Measurements from ENCODE around the gene TTC3. TPM values are rescaled to one million over a fixed set of nuclear protein-coding genes. Genes with fewer than 3 reads are reported as not detected.

Gene TTC3
- total and polyA plus RNA-seq, 2 experiments from 2014 or later: 146 to 196 TPM

- WGBS (ENCODE audit: low lambda C conversion rate, missing lambda C conversion rate): 90% methylated on average over 4 of the region's 4 CpGs
These were observed 95.6 kb downstream of the TTC3 start for GRCh38 chr21:37168666-37169065.

DNA sequence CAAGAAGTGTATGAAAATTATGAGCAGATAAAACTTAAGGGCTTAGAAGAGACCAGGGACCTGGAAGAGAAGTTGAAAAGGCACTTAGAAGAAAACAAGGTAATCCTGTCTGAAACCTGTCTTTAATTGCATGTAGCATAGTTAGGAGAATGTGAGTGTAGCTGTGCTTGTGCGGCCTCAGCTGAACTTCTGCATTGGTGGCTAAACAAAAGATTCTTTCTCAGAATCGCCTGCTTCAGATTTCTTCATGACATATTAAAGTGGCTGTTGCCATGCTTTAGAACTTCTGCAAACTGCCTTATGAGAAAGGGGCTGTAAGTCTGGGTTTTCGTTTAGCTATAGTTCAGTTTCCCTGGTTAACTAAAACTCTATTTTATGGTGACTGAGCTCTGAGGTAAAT, 99.6 kb downstream of the TTC3 start:
- Histone ChIP-seq H3K27me3 (no peaks in the 10 kb centered on the region), H2AFZ (no peak overlapping the region), H3K36me3 (replicated peaks; ENCODE audit: insufficient read depth, low read depth) (no peaks in the 10 kb centered on the region), H3K9me2 (replicated peaks; ENCODE audit: insufficient read depth) (no peaks in the 10 kb centered on the region), H3K9me3 (ENCODE audit: low read depth) (no peaks in the 10 kb centered on the region), H3K4me1 (ENCODE audit: insufficient read depth) (no peaks in the 10 kb centered on the region), H3K79me2 (peaks cover 33% of the 10 kb centered on the region), H4K20me1 (ENCODE audit: insufficient read depth, poor library complexity, severe bottlenecking) (no peaks in the 10 kb centered on the region), H3K4me3 (no peak overlapping the region), H3K4me2 (no peak overlapping the region), H3K27ac (no peak overlapping the region)
- TF ChIP-seq EZH2phosphoT487 (IDR thresholded peaks at IDR 0.05; ENCODE audit: low read depth, severe bottlenecking, unreplicated experiment) (no peak), EZH2 (IDR thresholded peaks at IDR 0.05; ENCODE audit: borderline replicate concordance) (no peak)
- TF ChIP-seq, protein P1, sequence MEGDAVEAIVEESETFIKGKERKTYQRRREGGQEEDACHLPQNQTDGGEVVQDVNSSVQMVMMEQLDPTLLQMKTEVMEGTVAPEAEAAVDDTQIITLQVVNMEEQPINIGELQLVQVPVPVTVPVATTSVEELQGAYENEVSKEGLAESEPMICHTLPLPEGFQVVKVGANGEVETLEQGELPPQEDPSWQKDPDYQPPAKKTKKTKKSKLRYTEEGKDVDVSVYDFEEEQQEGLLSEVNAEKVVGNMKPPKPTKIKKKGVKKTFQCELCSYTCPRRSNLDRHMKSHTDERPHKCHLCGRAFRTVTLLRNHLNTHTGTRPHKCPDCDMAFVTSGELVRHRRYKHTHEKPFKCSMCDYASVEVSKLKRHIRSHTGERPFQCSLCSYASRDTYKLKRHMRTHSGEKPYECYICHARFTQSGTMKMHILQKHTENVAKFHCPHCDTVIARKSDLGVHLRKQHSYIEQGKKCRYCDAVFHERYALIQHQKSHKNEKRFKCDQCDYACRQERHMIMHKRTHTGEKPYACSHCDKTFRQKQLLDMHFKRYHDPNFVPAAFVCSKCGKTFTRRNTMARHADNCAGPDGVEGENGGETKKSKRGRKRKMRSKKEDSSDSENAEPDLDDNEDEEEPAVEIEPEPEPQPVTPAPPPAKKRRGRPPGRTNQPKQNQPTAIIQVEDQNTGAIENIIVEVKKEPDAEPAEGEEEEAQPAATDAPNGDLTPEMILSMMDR (IDR thresholded peaks at IDR 0.05; ENCODE audit: poor library complexity): no peak
- 95% methylated on average over 3 of the region's 3 CpGs for WGBS (ENCODE audit: low lambda C conversion rate, missing lambda C conversion rate)
- no peak for DNase-seq (ENCODE audit: low spot score)

More at GRCh38 chr21:37168666-37169065, 95.6 kb downstream of the TTC3 start:
- Histone ChIP-seq H4K20me1 (ENCODE audit: insufficient read depth, poor library complexity, severe bottlenecking) (no peaks in the 10 kb centered on the region), H3K79me2 (peaks cover 25% of the 10 kb centered on the region), H3K4me1 (ENCODE audit: insufficient read depth) (no peaks in the 10 kb centered on the region), H3K9me2 (replicated peaks; ENCODE audit: insufficient read depth) (no peaks in the 10 kb centered on the region), H3K9me3 (ENCODE audit: low read depth) (no peaks in the 10 kb centered on the region), H3K27ac (no peak overlapping the region), H3K4me2 (no peak overlapping the region), H3K4me3 (no peak overlapping the region), H2AFZ (no peak overlapping the region), H3K27me3 (no peaks in the 10 kb centered on the region), H3K36me3 (replicated peaks; ENCODE audit: insufficient read depth, low read depth) (no peaks in the 10 kb centered on the region)
- DNase-seq (ENCODE audit: low spot score): no peak
- no peak for TF ChIP-seq EZH2phosphoT487 (IDR thresholded peaks at IDR 0.05; ENCODE audit: low read depth, severe bottlenecking, unreplicated experiment)
- TF ChIP-seq, protein P1 (IDR thresholded peaks at IDR 0.05; ENCODE audit: poor library complexity): no peak
- no peak for TF ChIP-seq EZH2 (IDR thresholded peaks at IDR 0.05; ENCODE audit: borderline replicate concordance)

DNA sequence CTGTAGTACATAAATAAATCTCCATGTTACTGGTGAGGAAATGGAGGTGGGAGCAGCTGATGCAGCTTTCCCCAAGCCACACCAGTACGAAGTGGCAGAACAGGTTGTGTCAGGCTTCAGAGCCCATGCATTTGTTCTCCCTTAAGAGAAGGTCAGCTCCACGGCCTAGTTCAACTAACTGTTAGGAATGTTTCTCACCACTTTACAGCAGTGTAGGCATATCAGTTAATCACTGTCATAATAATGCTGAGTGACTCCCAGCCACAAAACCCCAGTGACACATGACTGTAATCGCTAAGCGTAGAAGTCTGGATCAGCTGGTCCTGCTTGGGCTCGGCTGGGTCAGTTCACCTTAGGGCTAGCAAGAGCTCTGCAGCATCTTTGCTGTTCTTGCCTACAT, 103.7 kb downstream of the TTC3 start:
- no peak for DNase-seq (ENCODE audit: low spot score)
- Histone ChIP-seq H3K36me3 (replicated peaks; ENCODE audit: insufficient read depth, low read depth) (peaks cover 5% of the 10 kb centered on the region), H3K79me2 (peaks cover 46% of the 10 kb centered on the region), H3K9me3 (ENCODE audit: low read depth) (no peaks in the 10 kb centered on the region), H3K4me3 (no peak overlapping the region), H3K27me3 (no peaks in the 10 kb centered on the region), H2AFZ (no peak overlapping the region), H3K9me2 (replicated peaks; ENCODE audit: insufficient read depth) (no peaks in the 10 kb centered on the region), H3K4me1 (ENCODE audit: insufficient read depth) (no peaks in the 10 kb centered on the region), H3K27ac (no peak overlapping the region), H3K4me2 (no peak overlapping the region), H4K20me1 (ENCODE audit: insufficient read depth, poor library complexity, severe bottlenecking) (peaks cover 12% of the 10 kb centered on the region)
- WGBS (ENCODE audit: low lambda C conversion rate, missing lambda C conversion rate): 80% methylated on average over 5 of the region's 5 CpGs
- TF ChIP-seq, protein P1 (IDR thresholded peaks at IDR 0.05; ENCODE audit: poor library complexity): no peak
- TF ChIP-seq EZH2 (IDR thresholded peaks at IDR 0.05; ENCODE audit: borderline replicate concordance): no peak
- no peak for TF ChIP-seq EZH2phosphoT487 (IDR thresholded peaks at IDR 0.05; ENCODE audit: low read depth, severe bottlenecking, unreplicated experiment)

- Histone ChIP-seq H3K9me3 (ENCODE audit: low read depth) (no peaks in the 10 kb centered on the region), H3K79me2 (peaks cover 53% of the 10 kb centered on the region), H3K27ac (no peak overlapping the region), H3K4me2 (no peak overlapping the region), H2AFZ (no peak overlapping the region), H3K9me2 (replicated peaks; ENCODE audit: insufficient read depth) (no peaks in the 10 kb centered on the region), H3K4me3 (no peak overlapping the region), H3K27me3 (no peaks in the 10 kb centered on the region), H3K4me1 (ENCODE audit: insufficient read depth) (no peaks in the 10 kb centered on the region), H4K20me1 (ENCODE audit: insufficient read depth, poor library complexity, severe bottlenecking) (peaks cover 14% of the 10 kb centered on the region), H3K36me3 (replicated peaks; ENCODE audit: insufficient read depth, low read depth) (peaks cover 5% of the 10 kb centered on the region)
- no peak for TF ChIP-seq EZH2 (IDR thresholded peaks at IDR 0.05; ENCODE audit: borderline replicate concordance)
- no peak for TF ChIP-seq EZH2phosphoT487 (IDR thresholded peaks at IDR 0.05; ENCODE audit: low read depth, severe bottlenecking, unreplicated experiment)
- TF ChIP-seq, protein P1 (IDR thresholded peaks at IDR 0.05; ENCODE audit: poor library complexity): no peak
- WGBS (ENCODE audit: low lambda C conversion rate, missing lambda C conversion rate): 90% methylated on average over 3 of the region's 3 CpGs
- no peak for DNase-seq (ENCODE audit: low spot score)
These were observed 108.0 kb downstream of the TTC3 start for GRCh38 chr21:37181059-37181458.
